SW 1271 (cell line): ENCODE data around the gene SFTPA1.
"Not testable (repeated sequence)": the region's sequence is repeated elsewhere in the genome, so short reads cannot be mapped to it uniquely, and the experiment has no call there.

Source experiments
- DNase-seq, 2 experiments: peaks; one replicate each; lab custom pipeline; 2025; lab: John Stamatoyannopoulos, UW

SFTPA1 gene

DNA sequence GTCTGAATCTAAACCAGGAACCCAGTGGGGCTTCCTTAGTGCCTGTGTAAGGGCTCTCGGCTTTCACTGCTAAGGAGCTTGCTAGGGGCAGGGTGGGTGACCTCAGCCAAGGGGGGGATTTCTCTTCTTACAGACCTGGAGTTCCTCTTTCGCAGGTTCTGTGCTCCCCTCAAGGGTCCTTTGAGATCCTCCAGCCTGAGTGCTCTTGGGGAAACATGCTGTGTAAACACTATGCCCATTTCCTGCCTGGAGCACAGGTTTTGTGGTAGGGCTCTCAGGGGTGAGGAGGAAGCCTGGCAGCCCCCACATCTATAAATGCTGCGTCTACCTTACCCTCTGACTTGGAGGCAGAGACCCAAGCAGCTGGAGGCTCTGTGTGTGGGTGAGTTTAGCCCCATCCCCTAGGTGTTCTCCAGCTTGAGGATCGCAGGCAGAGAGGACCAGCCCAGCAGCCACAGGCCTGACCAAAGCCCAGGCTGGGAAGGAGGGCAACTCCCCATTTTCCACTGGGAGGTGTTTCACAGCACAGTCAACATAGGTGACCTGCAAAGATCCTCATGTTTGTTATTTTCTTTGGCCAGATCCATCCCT is at the start of gene SFTPA1:
TSS of gene SFTPA1 (plus strand) at position 339 of the 591 bp plus-strand sequence. CDS start 887 bp downstream, outside the sequence.
- no peak for DNase-seq

DNA sequence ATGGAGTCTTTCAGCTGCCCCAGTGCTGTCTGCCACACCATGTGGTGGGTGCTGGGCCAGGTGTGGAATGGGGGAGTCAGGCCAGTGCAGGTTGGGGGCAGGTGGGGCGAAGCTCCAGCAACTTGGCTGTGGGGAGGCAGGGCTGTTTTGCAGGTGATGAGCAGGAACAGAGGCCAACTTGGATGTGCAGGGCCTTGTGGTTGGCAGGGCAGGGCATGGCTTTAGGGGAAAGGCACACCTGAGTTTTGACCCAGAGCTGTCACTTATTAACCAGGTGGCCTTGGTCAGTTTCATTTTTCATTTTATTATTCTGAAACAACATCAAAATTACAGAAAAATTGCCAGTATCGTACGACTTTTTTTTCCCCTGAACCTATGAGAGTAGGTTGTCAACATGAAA is 49.5 kb upstream of the SFTPA1 start:
- DNase-seq = no peak

DNA sequence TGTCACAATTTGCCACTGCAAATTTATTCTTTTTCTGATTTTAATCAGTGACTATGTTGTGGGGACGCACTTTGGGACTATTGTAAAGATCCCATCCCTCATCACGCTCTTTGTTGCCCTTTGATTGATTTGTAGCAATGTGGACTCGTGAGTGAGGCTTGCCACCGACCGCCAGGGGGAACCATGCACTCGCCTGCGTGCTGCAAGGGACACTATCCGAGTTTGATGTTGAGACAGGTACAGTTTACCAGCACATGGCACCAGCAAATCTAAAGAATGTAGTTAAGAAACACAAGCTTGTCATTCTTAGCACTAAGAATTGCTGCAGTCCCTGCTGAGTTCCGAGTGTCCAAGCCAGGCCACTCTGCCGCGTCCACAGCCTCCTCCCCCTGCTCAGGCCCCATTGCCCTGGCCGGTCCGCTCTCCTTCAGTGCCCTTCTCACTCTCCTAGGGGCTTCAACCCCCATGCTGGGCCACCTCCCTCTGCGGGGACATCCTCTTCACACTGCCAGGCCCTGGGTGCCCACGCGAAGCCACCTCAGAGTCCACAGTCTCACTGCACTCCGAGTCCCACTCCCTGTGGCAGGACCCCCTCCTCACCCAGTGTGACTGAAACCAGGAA is 48.5 kb upstream of the SFTPA1 start:
- peak in 1 of 2 experiments; percentile 30 for DNase-seq

DNA sequence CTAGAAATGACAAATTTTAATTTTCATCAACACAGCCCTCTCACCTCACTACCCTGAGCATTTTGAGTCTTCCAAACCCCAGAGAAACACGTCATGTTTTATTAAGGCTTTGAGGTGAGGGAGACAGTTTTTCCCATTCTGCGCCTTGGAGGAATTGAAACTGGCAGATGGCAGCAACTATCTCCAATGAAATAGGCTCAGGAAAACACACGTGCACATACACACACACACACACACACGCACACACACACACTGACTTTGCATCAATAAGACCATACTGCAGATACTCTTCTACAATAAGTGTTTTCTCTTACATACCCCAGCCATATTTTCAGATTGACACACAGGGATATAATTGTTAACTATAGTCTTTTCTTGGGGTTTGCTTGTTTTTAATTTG is 47.3 kb upstream of the SFTPA1 start:
- DNase-seq = no peak

DNA sequence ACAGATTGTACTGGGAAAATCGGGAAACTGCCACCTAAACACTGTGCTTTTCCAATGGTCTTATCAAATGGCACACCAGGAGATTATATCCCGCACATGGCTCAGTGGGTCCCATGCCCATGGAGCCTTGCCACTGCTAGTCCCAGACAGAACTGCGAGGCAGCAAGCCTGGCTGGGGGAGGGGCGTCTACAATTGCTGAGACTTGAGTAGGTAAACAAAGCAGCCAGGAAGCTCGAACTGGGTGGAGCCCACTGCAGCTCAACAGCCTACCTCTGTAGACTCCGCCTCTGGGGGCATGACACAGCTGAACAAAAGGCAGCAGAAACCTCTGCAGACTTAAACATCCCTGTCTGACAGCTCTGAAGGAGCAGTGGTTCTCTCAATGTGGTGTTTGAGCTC is 40.1 kb upstream of the SFTPA1 start:
- DNase-seq = not testable (repeated sequence)

DNA sequence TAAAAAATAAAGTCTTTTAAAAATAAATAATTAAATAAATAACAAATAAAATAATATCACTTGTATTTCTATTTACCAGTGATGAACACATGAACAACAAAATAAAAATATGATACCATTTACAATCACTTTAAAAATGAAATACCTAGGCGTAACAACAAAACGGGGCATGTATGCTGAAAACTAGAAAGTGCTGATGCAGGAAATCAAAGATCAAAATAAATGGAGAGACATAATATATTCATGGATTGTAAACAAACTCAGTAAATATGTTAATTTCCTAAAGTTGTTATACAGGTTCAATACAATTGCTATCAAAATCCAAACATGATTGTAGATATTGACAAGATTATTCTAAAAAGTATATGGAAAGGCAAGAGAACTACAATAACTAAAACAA is 31.4 kb upstream of the SFTPA1 start:
- no peak for DNase-seq

DNA sequence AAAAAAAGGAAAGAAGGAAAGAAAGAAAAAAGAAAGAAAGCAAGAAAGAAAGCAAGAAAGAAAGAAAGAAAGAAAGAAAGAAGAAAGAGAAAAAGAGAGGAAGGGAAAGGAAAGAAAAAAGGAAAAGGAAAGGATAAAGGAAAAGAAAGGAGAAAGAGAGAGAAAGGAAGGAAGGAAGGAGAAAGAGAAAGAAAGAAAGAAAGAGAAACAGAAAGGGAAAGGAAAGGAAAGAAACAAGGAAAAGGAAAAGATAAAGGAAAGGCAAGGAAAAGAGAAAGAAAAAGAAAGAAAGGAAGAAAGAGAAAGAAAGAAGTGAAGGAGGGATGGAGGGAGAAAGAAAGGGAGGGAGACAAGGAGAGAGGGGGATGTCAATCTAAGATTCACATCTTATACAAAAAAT is 29.7 kb upstream of the SFTPA1 start:
- DNase-seq = no peak

DNA sequence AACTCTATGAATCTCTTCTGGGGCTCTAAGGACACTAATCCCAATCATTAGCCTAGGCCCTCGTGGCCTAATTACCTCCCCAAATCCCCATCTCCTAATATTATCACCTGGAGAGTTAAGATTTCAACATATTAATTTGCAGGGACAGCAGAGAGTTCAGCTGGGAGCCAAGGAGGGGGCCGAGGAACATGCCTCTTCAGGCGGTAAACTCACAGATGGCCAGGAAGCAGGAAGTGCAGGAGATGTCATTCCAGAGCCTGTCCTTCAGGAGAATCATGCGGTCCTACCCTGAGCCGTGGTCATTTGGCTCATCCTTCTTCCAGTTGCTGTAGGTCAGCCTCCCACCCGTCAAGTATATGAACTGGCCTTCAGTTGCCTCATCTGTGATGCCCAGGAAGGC is 28.6 kb upstream of the SFTPA1 start:
- no peak for DNase-seq

DNA sequence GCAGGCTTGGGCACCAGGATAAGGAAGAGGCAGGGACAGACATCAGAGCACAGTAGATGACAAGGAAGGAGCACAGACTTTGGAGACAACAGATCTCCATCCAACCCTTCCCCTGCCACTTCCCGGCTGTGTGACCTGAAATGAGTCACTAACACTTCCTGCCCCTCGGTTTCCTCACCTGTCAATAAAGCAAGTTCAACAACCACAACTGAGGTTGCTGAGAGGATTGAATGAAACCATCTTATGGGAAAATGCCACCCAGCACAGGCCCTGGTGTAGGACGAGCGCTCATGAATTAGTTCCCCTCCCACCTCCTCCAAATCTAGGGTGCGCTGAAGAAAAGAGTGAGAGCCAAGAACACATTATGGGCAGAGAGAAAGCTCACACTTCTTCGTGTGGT is 27.8 kb upstream of the SFTPA1 start:
- DNase-seq = not testable (repeated sequence)

DNA sequence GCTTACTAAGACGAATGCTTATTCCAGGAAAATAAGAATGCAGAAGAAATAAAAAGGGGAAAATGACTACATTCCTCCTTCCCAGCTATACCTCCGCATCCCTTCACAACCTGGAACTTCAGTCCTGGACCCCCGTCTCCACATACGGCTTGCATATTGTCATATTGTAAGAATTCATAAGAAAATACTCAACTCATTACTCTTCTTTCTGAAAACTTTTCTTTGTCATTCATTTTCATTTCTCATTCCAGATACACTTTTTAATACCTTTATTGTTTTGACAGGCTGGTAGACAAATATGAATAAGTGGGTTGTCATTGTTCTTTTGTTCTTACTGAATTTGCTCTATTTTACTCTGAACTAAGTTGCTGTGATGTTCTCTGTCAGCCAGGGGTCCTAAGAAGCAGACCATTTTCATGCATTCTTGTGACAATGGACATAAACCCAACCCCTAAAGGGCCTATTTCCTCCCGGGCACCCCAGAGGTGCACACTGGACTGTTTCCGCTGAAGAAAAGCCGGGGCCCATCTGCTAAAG is 27.2 kb upstream of the SFTPA1 start:
- no peak for DNase-seq

DNA sequence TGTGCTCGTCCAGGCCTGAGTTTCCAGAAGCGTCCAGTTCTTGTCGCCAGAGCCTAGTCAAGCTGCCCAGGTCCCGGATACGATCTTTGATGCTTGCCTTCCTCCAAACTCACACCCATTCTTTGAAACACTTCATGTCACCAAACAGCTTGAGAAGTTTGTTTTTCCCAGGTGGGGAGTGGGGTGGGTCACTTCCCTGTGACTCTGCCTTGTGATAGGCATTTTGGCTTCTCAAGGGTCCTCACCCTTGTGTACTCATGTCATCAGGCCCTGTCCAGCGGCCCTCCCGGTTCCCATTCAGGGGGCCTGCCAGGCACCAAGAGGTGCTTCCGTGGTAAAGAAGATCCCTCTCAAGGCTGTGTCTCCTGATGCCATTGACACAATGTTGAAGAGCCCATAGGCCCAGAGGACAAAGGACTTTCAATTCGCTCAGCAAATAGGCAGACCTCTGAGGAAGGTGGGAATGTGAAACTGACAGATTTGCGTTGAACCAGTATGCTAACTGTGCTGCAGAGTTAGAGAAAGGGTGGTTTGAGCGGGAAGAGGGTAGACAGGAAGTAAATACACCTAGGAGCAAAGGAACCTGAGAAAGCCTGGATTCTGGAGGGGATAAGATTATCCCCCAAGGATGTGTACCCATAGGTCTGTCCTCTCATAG is 24.7 kb upstream of the SFTPA1 start:
- no peak for DNase-seq

DNA sequence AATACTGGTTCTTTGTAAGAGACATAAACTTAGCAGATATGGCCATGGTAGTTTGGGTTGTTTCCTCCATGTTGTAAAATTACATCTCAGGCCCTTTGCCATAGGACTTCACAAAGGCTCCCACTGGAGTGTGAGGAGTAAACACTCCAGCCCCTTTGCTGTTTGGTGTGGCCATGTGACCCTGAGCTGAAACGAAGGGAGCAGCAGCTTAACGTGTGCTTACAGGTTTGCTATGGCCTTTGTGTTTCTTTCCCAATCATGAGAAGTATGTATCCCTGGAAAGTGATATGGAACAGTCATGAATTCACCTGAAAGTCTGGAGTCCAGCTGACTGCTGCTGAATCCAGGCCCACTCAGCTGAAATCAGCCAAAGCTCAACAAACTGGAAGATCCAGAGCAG is 23.8 kb upstream of the SFTPA1 start:
- no peak for DNase-seq

DNA sequence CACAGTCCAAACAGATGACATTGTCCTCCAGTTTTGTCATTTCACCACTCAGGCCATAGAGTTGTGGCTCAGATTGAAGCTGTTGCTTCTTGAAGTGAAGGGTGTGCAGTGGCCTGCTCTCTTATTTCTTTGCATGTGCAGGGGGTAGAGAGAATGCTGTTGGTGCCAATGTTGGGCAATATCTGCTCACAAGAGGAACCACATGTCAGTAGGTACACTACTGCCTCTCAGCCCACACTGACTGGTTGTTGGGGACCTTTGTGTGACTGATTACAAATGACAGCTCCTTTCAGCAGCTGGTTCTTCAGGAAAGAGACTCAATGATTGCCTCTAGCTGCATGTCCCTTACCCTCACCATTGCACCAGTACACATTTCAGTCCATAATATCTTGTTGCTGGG is 21.9 kb upstream of the SFTPA1 start:
- DNase-seq = no peak

DNA sequence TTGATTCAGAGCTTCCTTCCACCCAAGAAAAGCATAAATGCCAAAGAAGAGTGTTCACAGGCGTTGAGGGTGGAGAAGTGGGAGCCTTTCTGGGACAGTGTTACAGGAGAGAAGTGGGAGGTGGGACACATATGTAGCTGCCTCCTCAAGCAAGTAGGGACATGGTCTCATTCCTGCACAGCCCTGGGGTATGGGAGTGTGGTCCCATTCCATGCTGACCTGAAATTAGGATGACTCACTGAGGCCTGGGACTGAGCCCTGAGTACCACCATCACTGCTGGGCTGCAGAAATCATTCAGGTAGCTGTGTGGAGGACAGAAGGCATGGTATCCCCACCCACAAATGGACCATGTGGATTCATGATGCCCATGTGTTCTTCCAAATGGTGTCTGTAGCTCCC is 17.4 kb upstream of the SFTPA1 start:
- DNase-seq = no peak

DNA sequence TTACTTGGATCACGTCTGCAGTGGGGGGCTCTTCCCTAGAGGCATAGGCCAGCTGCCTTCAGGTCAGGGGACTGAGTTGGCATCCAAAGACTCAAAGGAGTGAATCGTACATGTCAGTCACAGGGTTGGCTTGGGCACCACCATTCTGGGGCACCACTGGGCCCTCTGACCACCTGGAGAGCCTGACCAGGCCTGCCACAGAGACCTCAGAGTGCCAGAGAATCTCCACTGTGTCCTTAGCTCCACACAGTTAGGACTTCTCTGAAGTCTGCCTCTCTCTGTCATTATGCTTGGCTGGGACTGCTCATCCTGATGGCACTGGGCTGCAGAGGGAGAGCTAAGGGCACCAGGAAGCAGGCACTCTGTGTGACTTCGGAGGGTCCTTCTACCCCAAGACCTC is 16.2 kb upstream of the SFTPA1 start:
- DNase-seq = not testable (repeated sequence)

DNA sequence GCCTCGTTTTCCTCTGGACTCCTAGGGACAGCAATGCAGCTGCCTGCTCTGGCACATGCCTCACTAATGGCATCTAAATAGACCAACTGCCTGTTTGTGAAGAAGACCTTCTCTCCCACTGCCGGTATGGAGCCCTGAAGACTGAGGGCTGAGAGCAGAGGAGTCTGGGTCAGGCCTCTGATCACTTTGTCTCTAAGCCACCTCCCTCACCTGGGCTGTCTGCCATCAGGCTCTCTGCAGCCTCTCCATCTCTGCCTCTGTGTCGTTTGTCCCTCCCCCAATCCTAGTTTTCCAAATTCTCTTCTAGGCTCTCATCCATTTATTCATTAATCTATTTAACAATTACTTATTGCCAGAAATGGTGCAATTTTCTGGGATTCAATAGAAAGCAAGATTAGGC is 15.2 kb upstream of the SFTPA1 start:
- DNase-seq = no peak

DNA sequence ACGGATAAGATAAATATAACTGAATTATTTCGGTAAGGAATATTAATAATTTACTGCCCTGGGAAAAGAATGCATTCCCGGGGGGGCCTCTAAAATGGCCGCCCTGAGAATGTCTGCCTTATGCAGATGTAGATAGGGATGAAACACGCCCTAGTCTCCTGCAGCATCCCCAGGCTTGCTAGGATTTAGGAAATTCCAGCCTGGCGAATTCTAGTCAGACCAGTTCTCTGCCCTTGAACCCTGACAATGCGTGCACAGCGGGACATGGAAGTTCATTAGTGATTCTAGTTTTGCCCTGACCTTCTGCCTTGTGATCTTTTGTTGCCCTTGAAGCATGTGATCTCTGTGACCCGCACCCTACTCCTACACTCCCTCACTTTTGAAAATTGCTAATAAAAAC is 11.1 kb upstream of the SFTPA1 start:
- not testable (repeated sequence) for DNase-seq

DNA sequence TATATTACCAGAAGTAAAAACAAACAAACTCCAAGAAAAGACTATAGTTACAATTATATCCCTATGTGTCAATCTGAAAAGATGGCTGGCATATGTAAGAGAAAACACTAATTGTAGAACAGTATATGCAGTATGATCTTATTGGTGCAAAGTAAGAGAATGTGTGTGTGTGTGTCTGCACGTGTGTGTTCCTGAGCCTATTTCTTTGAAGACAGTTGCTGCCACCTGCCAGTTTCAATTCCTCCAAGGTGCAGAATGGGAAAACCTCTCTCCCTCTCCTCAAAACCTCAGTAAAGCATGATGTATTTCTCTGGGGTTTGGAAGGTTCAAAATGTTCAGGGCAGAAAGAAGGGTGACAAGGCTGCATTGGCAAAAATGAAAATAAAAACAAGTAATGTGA is 8.8 kb upstream of the SFTPA1 start:
- DNase-seq = no peak

DNA sequence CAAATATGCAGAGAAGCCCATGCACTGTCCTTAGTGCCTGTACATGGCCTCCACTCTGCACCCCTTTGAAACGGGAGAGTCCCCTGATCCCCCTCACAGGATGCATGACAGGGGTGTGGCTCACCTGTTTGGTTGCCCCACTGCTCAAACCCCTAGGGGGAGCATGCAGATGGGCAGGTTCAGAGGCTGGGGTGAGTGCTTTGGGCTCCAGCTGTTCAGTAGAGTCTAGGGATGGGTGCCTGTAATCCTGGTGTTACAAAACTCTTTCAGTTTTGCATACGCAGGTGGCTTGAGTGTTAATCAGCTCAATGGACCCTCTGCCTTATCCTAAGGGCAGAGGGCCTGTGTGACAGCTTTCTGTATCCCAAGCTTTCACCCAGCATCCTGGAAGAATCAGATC is 7.8 kb upstream of the SFTPA1 start:
- no peak for DNase-seq

DNA sequence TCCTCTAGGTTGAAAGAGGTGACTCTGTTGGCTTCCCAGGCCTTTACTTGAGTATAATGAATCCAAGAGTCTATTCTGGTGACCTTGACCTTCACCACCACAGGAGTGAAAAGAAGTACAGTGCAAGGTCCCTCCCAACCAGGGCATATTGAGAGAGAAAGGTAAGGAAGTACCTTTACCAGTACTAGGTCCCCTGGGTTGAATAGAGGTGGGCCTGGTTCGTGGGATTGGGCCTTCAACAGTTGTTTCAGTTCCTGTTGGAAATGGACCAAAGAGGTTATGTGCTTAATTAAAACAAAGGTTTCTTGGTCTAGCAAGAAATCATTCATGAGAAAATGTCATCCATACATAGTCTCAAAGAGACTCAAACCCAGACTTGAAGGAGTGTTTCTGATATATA is 6.4 kb upstream of the SFTPA1 start:
- no peak for DNase-seq

DNA sequence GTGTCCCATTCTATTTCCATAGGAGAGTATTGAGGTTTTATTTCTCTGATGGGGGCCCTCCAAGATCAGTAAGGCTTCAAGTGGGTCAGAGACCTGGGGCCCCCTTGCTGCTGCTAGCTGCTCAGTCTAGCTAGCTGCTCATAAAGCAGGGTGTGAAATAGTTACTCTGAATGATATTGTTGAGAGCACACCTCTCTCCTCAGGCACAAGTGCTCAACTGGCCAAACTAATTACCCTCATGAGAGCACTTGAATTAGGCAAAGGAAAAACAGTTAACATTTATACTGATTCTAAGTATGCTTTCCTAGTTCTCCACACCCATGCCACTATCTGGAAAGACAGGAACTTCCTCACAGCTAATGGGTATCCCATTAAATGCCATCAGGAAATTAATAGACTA is 5.4 kb upstream of the SFTPA1 start:
- DNase-seq = no peak

DNA sequence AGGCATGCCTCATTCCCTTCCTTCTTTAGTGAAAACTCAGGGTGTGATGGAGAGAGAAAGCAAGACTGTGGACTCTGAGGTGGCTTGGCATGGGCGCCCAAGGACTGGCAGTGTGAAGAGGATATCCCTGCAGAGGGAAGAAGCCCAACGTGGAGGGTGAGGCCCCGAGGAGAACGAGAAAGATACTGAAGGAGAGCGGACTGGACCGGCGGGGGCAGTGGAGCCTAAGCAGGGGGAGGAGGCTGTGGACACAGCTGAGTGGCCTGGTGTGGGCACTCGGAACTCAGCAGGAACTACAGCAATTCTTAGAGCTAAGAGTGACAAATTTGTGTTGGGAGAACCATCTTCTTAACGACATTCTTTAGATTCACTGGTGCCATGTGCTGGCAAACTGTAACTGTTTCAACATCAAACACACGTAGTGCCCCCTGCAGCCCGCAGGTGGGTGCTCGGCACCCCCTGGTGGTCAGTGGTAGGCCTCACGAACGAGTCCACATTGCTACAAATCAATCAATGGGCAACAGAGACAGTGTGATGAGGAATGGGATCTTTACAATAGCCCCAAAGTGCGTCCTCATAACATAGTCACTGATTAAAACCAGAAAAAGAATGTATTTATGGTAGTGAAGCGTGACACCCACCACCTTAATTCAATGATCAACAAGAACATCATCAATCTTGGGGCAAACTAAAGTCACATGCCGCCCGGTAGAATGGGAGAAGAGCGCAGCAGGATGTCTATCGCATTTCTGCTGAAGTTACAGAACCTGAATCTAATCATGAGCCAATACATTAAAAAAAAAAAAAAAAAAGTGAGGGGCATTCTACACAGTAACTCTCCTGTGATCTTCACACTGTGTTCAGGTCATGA is 2.0 kb upstream of the SFTPA1 start:
- DNase-seq = no peak
